Inflammatory macrophage treated with lipopolysaccharide for 1 hour (primary cell): Measurements from ENCODE around the gene MRPL47.
"Not testable (repeated sequence)": the region's sequence is repeated elsewhere in the genome, so short reads cannot be mapped to it uniquely, and the experiment has no call there.

Source experiments
- DNase-seq, 2 donors: peaks; one replicate each; pipeline ENCODE4 v3.0.0-alpha.2; 2020 to 2022

MRPL47 gene

GRCh38 chr3:179604321-179605078 is at the start of gene MRPL47, which contains the start of gene NDUFB5:
Gene MRPL47 (minus strand): TSS chr3:179604638. CDS start chr3:179604624, 14 bp downstream.
Gene NDUFB5 (plus strand): TSS chr3:179604794. CDS start chr3:179604816, 22 bp downstream.
- DNase-seq, result peak; percentile 96

- peak; percentile 44 to 50 for DNase-seq
Measured at GRCh38 chr3:179653096-179653797, 48.8 kb upstream of the MRPL47 start.

GRCh38 chr3:179652447-179653095 is 48.1 kb upstream of the MRPL47 start, which contains the start of gene USP13:
Gene USP13 (plus strand): TSS chr3:179653040. CDS start chr3:179653226, 186 bp downstream.
- peak; percentile 67 to 81 for DNase-seq

GRCh38 chr3:179651687-179652446 is 47.4 kb upstream of the MRPL47 start:
- DNase-seq, result peak in 1 of 2 donors; percentile 26

GRCh38 chr3:179646177-179646576 is 41.7 kb upstream of the MRPL47 start:
- DNase-seq, result no peak

GRCh38 chr3:179643837-179644236 is 39.4 kb upstream of the MRPL47 start:
- not testable (repeated sequence) for DNase-seq

GRCh38 chr3:179642871-179643270 is 38.4 kb upstream of the MRPL47 start:
- DNase-seq, result no peak

- no peak for DNase-seq
Measured at GRCh38 chr3:179640469-179640868, 36.0 kb upstream of the MRPL47 start.

- DNase-seq, result no peak
Measured at GRCh38 chr3:179630753-179631451, 26.5 kb upstream of the MRPL47 start.

- no peak for DNase-seq
Measured at GRCh38 chr3:179624451-179624850, 20.0 kb upstream of the MRPL47 start.

GRCh38 chr3:179622023-179622422 is 17.6 kb upstream of the MRPL47 start:
- DNase-seq, result no peak

- DNase-seq, result peak; percentile 35 to 51
Measured at GRCh38 chr3:179615458-179616173, 11.2 kb upstream of the MRPL47 start.

GRCh38 chr3:179613807-179614206 is 9.4 kb upstream of the MRPL47 start:
- DNase-seq, result no peak

- DNase-seq, result no peak
Measured at GRCh38 chr3:179610066-179610465, 5.6 kb upstream of the MRPL47 start.

GRCh38 chr3:179608931-179609720 is 4.7 kb upstream of the MRPL47 start:
- DNase-seq, result peak; percentile 10 to 24

- DNase-seq, result no peak
Measured at GRCh38 chr3:179606534-179607085, 2.2 kb upstream of the MRPL47 start.

- no peak for DNase-seq
Measured at GRCh38 chr3:179603831-179604230, 607 bp downstream of the MRPL47 start.

GRCh38 chr3:179603321-179603720 is 1.1 kb downstream of the MRPL47 start:
- peak; percentile 41 to 55 for DNase-seq

- no peak for DNase-seq
Measured at GRCh38 chr3:179599531-179599930, 4.9 kb downstream of the MRPL47 start.

GRCh38 chr3:179591313-179591712 is 13.1 kb downstream of the MRPL47 start:
- no peak for DNase-seq
